HG02884 (cell line): ENCODE measurements around the gene DHX35.

Experiments used
- ATAC-seq: cut with Tn5 transposase; IDR thresholded peaks from one replicate; pipeline ENCODE4 v1.9.1; 2021; ENCODE audit warnings: mild to moderate bottlenecking, moderate library complexity; ENCODE audit not compliant: unreplicated experiment

DHX35 gene

DNA sequence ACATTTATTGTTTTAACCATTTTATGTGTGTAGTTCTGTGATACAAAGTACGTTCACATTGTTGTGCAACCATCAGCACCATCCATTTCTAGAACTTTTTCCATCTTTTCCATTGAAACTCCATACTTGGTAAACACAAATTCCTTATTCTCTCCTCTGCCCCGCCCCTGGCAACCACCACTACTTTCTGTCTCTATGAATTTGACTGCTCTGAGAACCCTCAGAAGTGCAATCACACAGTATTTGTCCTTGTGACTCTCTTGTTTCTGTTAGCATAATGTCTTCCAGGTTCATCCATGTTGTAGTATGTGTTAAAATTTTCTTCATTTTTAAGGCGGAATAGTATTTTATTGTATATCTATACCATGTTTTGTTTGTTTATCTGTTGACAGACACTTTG lies 56.9 kb downstream of the DHX35 start:
- ATAC-seq, result no peak

DNA sequence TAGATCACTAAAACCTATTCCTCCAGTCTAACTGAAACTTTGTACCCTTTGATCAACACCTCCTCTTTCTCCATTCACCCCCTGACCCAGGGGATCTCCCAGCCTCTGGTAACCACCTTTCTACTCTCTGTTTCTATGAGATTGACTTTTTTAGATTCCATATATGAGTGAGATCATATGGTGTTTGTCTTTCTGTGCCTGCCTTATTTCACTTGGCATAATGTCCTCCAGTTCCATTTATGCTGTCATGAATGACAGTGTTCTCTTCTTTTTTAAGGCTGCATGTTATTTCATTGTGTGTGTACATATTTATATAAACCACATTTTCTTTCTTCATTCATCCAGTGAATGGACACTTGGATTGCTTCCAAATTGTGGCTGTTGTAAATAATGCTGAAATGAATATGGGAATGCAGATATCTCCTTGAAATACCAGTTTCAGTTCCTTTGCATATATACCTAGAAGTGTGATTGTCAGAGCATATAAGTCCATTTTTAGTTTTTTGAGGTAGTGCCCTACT lies 57.7 kb downstream of the DHX35 start:
- ATAC-seq, result peak; percentile 74

- ATAC-seq, result no peak
These were observed 59.6 kb downstream of the DHX35 start for GRCh38 chr20:39021748-39022147.

DNA sequence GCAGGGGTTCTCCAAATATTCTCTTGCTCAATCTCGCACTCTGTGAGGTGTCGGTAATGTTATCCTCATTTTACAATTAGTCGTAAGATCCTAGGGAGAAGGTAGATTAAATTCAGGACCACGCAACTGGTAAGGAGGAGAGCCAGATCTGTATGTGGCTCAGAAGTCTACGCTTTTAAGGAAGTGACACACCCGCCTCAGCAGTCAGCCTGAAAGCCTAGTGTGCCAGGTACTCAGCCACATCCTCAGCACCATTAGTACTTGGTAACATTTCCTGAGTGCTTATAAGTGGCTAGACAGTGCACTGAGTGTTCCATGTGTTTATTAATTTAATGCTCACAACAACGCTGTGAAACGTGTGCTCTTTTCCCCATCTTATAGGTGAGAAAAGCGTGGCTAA lies 63.7 kb downstream of the DHX35 start:
- no peak for ATAC-seq

- no peak for ATAC-seq
These were observed 67.2 kb downstream of the DHX35 start for GRCh38 chr20:39029364-39029763.

DNA sequence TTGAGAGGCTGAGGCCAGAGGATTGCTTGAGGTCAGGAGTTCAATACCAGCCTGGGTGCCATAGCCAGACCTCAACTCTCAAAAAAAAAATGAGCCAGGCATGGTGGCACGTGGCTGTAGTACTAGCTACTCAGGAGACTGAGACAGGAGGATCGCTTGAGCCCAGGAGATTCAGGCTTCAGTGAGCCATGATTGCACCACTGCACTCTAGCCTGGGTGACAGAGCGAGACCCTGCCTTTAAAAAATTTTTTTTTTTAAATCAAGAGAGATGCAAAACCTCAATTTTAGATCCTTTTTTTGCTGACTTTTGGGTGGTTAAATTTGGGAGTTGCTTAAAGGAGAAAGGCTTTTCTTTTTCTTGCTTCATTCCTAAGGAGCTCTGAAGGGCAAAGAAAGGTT lies 70.9 kb downstream of the DHX35 start:
- ATAC-seq, result no peak

DNA sequence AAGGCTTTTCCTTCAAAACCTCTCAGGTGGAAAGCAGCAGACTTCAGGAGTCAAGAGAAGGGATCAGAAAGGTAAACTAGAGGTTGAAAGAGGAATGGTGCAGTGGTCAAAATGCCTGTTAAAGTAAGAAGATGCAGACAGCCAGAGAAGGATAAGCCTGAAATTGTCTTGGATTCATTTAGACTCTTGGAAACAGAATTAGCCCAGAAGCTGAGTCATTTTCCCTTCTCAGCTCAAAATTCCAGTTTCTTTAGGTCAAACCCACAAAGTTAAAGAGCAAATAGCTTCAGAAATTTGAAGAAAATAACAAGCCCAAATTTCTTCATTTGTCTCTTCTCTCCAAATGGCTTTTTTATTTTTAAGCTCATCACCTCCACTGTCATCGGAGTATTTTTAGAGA lies 73.9 kb downstream of the DHX35 start:
- no peak for ATAC-seq

- ATAC-seq, result no peak
These were observed 74.7 kb downstream of the DHX35 start for GRCh38 chr20:39036851-39037250.

- no peak for ATAC-seq
These were observed 75.9 kb downstream of the DHX35 start for GRCh38 chr20:39038047-39038446.

DNA sequence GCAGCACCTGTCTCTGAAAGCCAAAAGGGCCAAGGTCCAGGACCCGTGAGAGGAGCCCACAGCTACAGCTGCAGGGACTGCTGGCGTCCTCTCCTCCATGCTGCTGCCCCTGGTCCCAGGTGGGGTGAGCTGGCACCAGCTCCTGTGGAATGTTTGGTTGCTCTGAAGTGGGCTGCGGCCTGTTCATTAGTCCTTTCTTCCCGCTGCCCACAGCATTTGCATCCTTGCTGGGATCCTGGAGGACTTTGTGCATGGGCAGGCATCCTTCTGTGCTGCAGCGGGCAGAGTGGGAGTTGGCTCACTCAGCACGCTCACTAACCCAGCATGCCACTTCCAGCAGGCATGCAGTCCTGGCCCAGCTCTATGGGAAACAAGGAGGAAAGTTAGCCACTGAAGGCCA lies 76.4 kb downstream of the DHX35 start:
- ATAC-seq, result no peak

DNA sequence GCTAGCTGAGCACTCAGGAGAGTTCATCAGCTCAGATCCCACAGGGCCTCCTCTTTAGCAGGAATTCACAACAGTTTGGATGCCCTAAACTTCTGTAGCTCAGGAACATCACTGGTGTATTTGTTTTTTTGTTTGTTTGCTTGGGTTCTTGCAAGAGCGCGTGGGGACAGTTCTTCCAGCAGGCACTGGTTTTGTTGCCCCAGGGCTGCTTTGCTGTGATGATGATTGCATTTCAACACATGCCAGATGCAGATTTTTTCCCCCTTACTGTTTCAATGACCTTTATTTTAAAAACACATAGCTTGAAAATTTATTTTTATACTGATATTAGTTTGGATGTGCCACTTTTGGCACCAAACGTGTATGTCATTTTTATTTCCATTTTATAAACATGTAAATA lies 77.1 kb downstream of the DHX35 start:
- ATAC-seq, result no peak

DNA sequence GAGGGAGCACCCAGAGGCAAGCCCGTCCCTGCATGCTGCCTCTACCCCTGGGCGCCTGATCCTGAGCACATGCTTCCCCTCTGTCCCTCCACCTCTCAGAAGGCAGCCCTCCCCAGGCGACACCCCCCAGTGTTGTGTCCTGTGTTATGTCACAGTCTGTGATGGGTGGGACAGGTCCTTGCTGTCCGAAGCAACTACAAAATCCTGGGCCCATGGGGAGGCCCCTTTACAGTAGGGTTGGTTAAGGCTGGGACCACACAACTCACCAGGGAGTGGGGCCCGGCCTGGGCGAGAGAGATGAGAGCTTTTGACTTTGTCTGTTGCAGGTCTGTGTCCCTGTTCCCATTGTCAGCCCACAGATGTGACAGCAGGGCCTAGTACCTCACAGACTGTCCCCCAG lies 78.0 kb downstream of the DHX35 start:
- no peak for ATAC-seq

- no peak for ATAC-seq
These were observed 78.9 kb downstream of the DHX35 start for GRCh38 chr20:39041067-39041466.

- ATAC-seq, result no peak
These were observed 80.4 kb downstream of the DHX35 start for GRCh38 chr20:39042279-39043150.

- no peak for ATAC-seq
These were observed 82.4 kb downstream of the DHX35 start for GRCh38 chr20:39044501-39044900.

DNA sequence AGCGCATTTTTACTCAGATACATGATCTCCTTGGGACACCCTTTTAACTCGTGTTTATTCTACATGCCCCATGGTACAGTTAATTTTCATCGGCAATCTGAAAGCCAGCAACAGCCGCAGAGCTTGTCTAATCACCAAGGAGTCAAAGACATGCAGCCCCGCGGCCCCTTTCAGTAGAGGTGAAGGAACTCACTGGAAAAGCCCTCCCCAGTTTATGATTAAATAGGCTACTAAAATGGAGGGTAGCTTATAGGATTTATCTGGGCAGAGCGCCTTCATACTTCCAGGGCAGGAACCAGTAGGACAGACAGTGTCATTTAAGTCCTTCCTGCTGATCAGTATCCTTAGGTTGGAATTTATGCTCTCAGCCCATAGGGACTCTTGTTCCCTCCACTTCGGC lies 83.5 kb downstream of the DHX35 start:
- no peak for ATAC-seq

DNA sequence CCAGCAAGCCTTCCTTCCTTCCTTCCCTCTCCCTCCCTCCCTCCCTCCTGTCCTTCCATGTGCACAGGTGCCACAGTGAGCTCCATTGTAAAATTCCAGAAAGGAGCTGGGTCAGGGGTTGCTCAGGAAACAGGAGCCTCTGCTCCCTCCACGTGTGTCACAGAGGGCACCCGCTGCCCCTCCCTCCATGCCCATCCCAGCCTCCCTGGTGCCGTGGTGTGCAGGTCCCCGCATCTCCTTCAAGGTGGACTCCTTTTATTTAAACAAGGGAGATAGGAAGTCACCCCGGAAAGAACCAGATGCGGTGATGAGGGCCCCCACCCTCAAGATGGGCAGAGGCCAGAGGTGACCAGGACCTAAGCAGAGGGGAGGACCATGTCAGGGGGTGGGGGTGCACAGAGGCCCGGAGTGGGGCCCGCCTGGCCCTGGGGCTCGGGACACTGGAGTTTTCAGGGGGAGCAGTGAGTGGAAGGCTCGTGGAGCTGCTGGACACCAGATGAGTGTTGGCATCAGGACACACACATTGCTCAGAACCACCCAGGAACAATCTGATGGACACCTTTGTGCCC lies 85.4 kb downstream of the DHX35 start:
- ATAC-seq, result no peak

- no peak for ATAC-seq
These were observed 86.0 kb downstream of the DHX35 start for GRCh38 chr20:39048000-39048696.

- ATAC-seq, result no peak
These were observed 87.0 kb downstream of the DHX35 start for GRCh38 chr20:39049148-39049547.

- peak; percentile 88 for ATAC-seq
These were observed 87.8 kb downstream of the DHX35 start for GRCh38 chr20:39049684-39050554.

DNA sequence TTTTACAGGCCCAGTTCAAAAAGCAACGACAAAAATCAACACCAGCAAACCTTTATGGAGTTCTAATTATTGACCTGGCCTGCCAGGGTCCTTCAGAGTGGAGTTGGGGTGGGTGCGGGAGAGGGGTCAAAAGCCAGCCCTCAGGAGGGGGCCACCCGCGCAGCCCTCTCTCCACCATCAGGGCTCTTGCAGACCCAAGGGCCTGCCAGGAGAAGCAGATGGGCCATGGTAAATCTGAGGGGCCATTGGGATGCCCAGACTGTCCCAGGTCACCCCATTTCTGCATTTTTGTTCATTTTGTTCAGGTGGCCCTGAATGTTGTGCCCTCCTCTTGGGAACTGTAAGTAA lies 88.4 kb downstream of the DHX35 start:
- no peak for ATAC-seq
